Pancreas (tissue), 10 donors: ENCODE measurements around the gene ZGPAT. TPM values are rescaled to one million over a fixed set of nuclear protein-coding genes. Genes with fewer than 3 reads are reported as not detected.
A peak's percentile ranks its signal among the peaks of the same experiment; 100 is the strongest.

Experiments used
- ATAC-seq, 4 donors: fragments of 200-7000 bp; cut with Tn5 transposase; one replicate each; pipeline versions ENCODE4 v1.8.0 to v1.9.1; 2020; ENCODE audit warnings: mild to moderate bottlenecking in 4 of 4, moderate library complexity in 4 of 4
- DNase-seq, 6 donors: peaks; one replicate each; pipeline ENCODE4 v3.0.0-alpha.2; 2020
- FAIRE-seq: peaks from 2 replicates; lab custom pipeline; 2012; peaks lifted over from hg19 to GRCh38; lab: Jason Lieb, UNC
- H3K27ac ChIP-seq, 4 donors: fragments of 200-600 bp; sonication (generic); 1 replicate in 3 of 4; 2 replicates in 1 of 4; pipeline versions ENCODE4 v1.5.0 to v1.8.0; 2020
- H3K27me3 ChIP-seq, 4 donors: fragments of 200-600 bp; one replicate each; pipeline ENCODE4 v1.8.0; 2021
- H3K36me3 ChIP-seq, 3 donors: fragments of 200-600 bp; sonication (generic) in 1 of 3; one replicate each; pipeline versions ENCODE4 v1.5.0 to v1.8.0; 2020 to 2021
- H3K4me1 ChIP-seq, 3 donors: fragments of 200-600 bp; one replicate each; pipeline ENCODE4 v1.8.0; 2021
- H3K4me3 ChIP-seq, 4 donors: fragments of 200-600 bp; sonication (generic) in 2 of 4; one replicate each; pipeline versions ENCODE4 v1.5.0 to v1.8.0; 2020 to 2021
- H3K9me3 ChIP-seq, 4 donors: fragments of 200-600 bp; one replicate each; pipeline ENCODE4 v1.8.0; 2021
- WGBS, 2 donors: extraction: QIAGEN DNeasy Blood & Tissue Kit; methylation state at CpG; one replicate each; pipeline ENCODE4 v1.1.7; 2013; 5-methylcytosine and 5-hydroxymethylcytosine counted together
- intact Hi-C, 3 donors: fragments of 100-400 bp; cut with DNase I; formaldehyde crosslinking; loops; one replicate each; pipeline versions ENCODE4 v1.11.1 to v1.14.2; 2022
- polyA plus RNA-seq, 2 donors: library from polyadenylated mRNA; stranded (reverse); fragments of 200-250 nt; gene quantifications; one replicate each; pipeline ENCODE4 v1.2.3, GENCODE V29; 2013
- total RNA-seq, 6 donors: library from RNA; stranded (reverse); fragmentation: NEBNext Ultra II Directional in 4 of 6; extraction: Animal tissue kit (Norgen Biotek cat#: 25700) in 4 of 6; gene quantifications; one replicate each; pipeline versions ENCODE4 v1.2.1 to v1.2.4, GENCODE V29; 2021 to 2023
- TF ChIP-seq, protein P1 (sequence below), 4 donors: fragments of 200-600 bp; sonication (generic) in 3 of 4; IDR thresholded peaks; one replicate each; pipeline versions ENCODE4 v1.5.0 to v1.8.0; 2021; ENCODE audit warnings: antibody characterized with exemption in 4 of 4
- donor health status: healthy with polysubstance abuse.
- donor health status: DM: no; HTN: no; CAD: no; lungs with moderate emphysema.
- donor health status: DM: no; HTN: no; CAD: no.
- donor health status: control.
- donor health status: control.
- donor health status: Bipolar disorder and iron deficiency.
- donor health status: DM: yes; HTN: yes; CAD: no.
- donor health status: DM: no; HTN: no; CAD: no.
- donor health status: DM: no; HTN: no; CAD: no.
- donor health status: DM: yes; HTN: yes; CAD: no.

The ZGPAT gene
- total and polyA plus RNA-seq, 8 donors: 9.3 to 61.6 (median 12.3) TPM

DNA sequence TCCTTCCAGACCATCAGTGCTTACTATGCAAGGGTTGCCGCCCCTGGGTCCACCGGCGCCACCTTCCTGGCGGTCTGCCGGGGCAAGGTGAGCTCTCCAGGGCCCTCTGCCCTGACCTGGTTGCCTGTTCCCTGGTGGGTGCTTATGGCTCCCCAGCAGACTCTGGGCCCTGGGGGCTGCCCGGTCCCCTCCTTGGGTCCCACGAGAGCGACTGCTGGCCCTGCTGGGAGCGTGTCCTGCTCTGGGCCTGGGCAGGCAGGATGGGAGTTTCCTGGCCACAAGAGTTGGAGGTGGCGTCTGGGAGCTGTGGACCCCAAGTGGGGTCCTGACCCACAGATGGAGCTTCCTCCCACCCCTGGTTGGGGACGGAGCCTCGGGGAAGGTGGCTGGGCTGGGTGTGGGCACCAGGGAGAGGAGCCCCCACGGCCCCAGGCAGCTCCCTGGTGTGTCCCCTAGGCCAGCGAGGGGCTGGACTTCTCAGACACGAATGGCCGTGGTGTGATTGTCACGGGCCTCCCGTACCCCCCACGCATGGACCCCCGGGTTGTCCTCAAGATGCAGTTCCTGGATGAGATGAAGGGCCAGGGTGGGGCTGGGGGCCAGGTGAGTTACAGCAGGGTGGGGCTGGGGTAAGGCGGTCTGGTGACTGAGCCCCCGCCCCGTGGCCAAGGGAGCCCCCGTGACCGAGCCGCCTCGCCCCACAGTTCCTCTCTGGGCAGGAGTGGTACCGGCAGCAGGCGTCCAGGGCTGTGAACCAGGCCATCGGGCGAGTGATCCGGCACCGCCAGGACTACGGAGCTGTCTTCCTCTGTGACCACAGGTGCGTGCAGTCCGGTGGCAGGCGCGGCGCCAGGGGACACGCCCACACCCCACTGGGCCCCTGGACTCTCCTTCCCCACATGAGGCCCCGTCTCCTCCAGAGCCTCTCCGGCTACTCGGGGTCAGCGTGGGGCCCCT is 18.5 kb upstream of the ZGPAT start:
- peak in 2 of 6 donors; percentile 33 to 79 for DNase-seq

DNA sequence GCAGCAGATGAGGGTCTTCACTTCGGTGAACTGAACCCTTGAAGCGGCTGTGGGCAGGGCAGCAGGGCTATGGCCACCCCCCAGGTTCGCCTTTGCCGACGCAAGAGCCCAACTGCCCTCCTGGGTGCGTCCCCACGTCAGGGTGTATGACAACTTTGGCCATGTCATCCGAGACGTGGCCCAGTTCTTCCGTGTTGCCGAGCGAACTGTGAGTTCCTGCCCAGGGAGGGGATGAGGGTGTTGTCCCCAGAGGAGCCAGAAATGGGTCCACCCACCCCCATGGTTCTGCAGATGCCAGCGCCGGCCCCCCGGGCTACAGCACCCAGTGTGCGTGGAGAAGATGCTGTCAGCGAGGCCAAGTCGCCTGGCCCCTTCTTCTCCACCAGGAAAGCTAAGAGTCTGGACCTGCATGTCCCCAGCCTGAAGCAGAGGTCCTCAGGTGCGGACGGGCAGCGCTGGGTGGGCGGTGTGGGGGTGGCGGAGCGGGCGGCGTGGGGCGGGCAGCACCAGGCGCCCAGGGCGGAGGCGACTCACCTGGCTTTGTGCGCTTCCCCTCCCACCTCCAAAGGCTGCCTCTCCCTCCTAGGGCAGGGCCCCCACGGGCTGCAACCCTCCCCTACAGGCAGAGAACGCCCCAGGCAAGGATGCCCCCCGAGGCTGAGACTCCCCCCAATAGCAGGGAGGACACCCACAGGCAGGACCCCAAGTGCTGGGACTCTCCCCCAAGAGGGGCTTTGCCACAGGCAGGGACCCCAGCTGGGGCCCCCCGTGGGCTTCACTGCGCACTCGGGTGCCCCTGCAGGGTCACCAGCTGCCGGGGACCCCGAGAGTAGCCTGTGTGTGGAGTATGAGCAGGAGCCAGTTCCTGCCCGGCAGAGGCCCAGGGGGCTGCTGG is 17.6 kb upstream of the ZGPAT start:
- Histone ChIP-seq H3K4me1 (no peaks in the 10 kb centered on the region), H3K9me3 (no peaks in the 10 kb centered on the region), H3K4me3 (no peak overlapping the region), H3K27me3 (no peaks in the 10 kb centered on the region), H3K36me3 (no peaks in the 10 kb centered on the region), H3K27ac (no peak overlapping the region)
- ATAC-seq: no peak
- no peak for FAIRE-seq
- intact Hi-C loops: no loop called here
- TF ChIP-seq, protein P1, sequence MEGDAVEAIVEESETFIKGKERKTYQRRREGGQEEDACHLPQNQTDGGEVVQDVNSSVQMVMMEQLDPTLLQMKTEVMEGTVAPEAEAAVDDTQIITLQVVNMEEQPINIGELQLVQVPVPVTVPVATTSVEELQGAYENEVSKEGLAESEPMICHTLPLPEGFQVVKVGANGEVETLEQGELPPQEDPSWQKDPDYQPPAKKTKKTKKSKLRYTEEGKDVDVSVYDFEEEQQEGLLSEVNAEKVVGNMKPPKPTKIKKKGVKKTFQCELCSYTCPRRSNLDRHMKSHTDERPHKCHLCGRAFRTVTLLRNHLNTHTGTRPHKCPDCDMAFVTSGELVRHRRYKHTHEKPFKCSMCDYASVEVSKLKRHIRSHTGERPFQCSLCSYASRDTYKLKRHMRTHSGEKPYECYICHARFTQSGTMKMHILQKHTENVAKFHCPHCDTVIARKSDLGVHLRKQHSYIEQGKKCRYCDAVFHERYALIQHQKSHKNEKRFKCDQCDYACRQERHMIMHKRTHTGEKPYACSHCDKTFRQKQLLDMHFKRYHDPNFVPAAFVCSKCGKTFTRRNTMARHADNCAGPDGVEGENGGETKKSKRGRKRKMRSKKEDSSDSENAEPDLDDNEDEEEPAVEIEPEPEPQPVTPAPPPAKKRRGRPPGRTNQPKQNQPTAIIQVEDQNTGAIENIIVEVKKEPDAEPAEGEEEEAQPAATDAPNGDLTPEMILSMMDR (IDR thresholded peaks at IDR 0.05): no peak
- 91 to 94% methylated on average over 35 to 40 of the region's 40 CpGs for WGBS, 2 donors
- peak in 1 of 6 donors; percentile 81 for DNase-seq

More for the DNA sequence above, 18.5 kb upstream of the ZGPAT start:
- no peaks in the 10 kb centered on the region for H3K9me3 ChIP-seq
- no peak overlapping the region for H3K27ac ChIP-seq
- H3K27me3 ChIP-seq: no peaks in the 10 kb centered on the region
- no peaks in the 10 kb centered on the region for H3K4me1 ChIP-seq
- TF ChIP-seq, protein P1 (IDR thresholded peaks at IDR 0.05): no peak
- H3K36me3 ChIP-seq: no peaks in the 10 kb centered on the region
- FAIRE-seq (no peak), ATAC-seq (no peak)
- intact Hi-C loops: no loop called here
- WGBS, 2 donors: 90% methylated on average over 36 to 44 of the region's 44 CpGs
- no peak overlapping the region for H3K4me3 ChIP-seq

DNA sequence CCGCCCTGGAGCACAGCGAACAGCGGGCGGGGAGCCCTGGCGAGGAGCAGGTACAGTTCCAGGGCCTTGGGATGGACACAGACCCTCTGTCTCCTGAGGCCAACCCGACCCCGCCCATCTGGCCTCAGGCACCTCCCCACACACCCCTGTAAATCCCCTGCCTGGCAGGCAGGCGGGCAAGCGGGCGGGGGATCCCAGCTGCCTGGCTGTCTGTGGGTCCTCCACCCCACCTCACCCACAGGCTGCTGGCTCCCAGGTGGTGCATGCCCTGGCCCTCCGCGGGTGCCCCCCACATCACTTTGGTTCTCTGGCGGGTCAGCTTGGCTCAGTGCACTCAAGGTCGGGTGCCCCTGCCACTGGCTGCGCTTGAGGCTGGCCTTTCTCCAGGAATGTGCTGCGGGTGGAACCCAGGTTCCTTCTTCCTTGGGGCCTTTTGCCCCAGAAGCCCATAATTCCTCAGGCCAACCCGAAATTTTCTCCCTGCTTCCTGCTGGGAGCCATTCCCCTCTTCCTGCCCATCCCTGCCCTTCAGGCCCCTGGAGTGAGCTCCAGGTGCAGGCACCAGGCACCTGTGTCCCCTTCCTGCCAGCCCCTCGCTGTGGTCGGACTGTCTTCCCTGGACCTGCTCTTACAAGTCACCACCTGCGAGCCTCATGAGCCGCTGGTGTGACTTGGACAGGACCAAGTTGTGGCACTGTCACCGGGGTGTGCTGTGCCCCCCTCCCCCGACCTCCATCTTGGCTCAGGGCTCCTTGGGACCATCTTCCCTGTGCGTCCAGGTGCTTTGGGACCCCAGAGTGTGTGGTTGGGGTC is 16.7 kb upstream of the ZGPAT start:
- H3K27ac ChIP-seq: no peak overlapping the region
- peak in 1 of 4 donors; percentile 3 for ATAC-seq
- 75% methylated on average over 24 of the region's 24 CpGs for WGBS, 2 donors

More for the DNA sequence above, 16.7 kb upstream of the ZGPAT start:
- Histone ChIP-seq H3K9me3 (no peaks in the 10 kb centered on the region), H3K36me3 (no peaks in the 10 kb centered on the region), H3K4me1 (no peaks in the 10 kb centered on the region), H3K4me3 (no peak overlapping the region), H3K27me3 (no peaks in the 10 kb centered on the region)
- FAIRE-seq (no peak), DNase-seq (peak in 3 of 6 donors; percentile 13 to 42 (median 33))
- TF ChIP-seq, protein P1 (IDR thresholded peaks at IDR 0.05): no peak
- intact Hi-C loops: no loop called here
